Measurements from ENCODE around the gene AQP12B.

DNA sequence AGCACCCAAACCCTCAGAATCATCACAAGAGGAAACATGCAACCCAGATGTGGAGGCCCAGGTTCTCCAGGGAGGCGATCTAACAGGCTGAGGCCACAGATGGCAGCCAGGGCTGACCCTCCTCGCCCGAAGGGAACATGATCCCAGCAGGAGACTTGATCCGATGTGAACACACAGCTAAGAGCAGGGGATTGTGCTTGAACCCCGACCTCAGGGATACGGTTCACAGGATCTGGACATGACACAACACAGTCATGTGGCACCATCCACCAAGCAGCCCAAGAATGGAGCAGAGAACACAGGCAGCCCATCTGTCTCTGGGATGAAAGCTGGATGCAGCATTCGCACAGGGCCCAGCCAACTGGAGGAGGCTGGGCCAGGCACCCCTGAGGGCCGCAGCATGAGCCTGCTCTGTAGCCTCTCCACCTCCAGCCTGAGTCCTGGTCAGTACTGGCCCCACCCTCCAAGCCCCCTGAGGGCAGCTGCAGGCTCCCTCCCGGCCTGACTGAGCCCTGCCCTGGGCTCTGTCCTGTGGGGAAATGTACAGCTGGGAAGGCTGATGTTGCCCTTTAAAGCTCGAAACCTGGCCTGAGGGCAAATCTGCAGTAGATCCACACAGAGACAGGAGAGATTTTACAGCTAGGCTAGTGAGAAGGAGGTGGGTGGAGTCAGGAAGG, 48.0 kb upstream of the AQP12B start:
- TF ChIP-seq, protein P1, sequence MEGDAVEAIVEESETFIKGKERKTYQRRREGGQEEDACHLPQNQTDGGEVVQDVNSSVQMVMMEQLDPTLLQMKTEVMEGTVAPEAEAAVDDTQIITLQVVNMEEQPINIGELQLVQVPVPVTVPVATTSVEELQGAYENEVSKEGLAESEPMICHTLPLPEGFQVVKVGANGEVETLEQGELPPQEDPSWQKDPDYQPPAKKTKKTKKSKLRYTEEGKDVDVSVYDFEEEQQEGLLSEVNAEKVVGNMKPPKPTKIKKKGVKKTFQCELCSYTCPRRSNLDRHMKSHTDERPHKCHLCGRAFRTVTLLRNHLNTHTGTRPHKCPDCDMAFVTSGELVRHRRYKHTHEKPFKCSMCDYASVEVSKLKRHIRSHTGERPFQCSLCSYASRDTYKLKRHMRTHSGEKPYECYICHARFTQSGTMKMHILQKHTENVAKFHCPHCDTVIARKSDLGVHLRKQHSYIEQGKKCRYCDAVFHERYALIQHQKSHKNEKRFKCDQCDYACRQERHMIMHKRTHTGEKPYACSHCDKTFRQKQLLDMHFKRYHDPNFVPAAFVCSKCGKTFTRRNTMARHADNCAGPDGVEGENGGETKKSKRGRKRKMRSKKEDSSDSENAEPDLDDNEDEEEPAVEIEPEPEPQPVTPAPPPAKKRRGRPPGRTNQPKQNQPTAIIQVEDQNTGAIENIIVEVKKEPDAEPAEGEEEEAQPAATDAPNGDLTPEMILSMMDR (IDR thresholded peaks at IDR 0.05) = no peak
- TF ChIP-seq POLR2A (IDR thresholded peaks at IDR 0.05) = no peak

All from uterus (tissue), 2 donors.